Right lobe of liver (tissue), 4 donors: ENCODE data around the gene CTIF.

Experiments
- CTCF ChIP-seq, 4 donors: fragments of 200-600 bp in 3 of 4; fragments of 450-650 bp in 1 of 4; IDR thresholded peaks; one replicate each; pipeline versions ENCODE4 v1.5.1 to v1.8.0; 2016 to 2022; ENCODE audit warnings: antibody characterized with exemption in 4 of 4, mild to moderate bottlenecking in 2 of 4
- POLR2A ChIP-seq: fragments of 450-650 bp; IDR thresholded peaks from one replicate; pipeline ENCODE4 v1.6.1; 2017; ENCODE audit warnings: antibody characterized with exemption, mild to moderate bottlenecking
- donor health status: DM: no; HTN: no; CAD: no.
- donor health status: DM: no; HTN: no; CAD: no.
- donor health status: DM: no; HTN: yes; CAD: no.

- TF ChIP-seq POLR2A = no peak
- no peak for TF ChIP-seq CTCF (IDR thresholded peaks at IDR 0.05)
These were observed 194.1 kb downstream of the CTIF start for GRCh38 chr18:48732767-48733424.
